ENCODE data around the gene GPR35.

GPR35 gene

GRCh38 chr2:240591226-240591625 is 34.1 kb upstream of the GPR35 start:
- Histone ChIP-seq H3K4me3 (ENCODE audit: low read depth, low read length, poor library complexity, severe bottlenecking) (no peak overlapping the region), H3K27me3 (ENCODE audit: insufficient read depth, low read length) (no peaks in the 10 kb centered on the region), H3K9me3 (ENCODE audit: low read length) (no peaks in the 10 kb centered on the region), H3K9ac (ENCODE audit: low read length) (no peak overlapping the region), H3K27ac (ENCODE audit: low read depth, low read length, poor library complexity, severe bottlenecking) (no peak overlapping the region), H2AFZ (ENCODE audit: low read length) (no peak overlapping the region), H3K4me2 (ENCODE audit: low read length) (no peak overlapping the region), H3K4me1 (ENCODE audit: insufficient read depth, low read length, severe bottlenecking) (peaks cover 17% of the 10 kb centered on the region), H3K9me2 (ENCODE audit: low read depth, low read length) (no peaks in the 10 kb centered on the region), H3K36me3 (ENCODE audit: insufficient read depth, low read length) (peaks cover 8% of the 10 kb centered on the region; the same call in 1 of the 2 replicates), H3F3A (ENCODE audit: insufficient read depth, low read length) (no peaks in the 10 kb centered on the region), H4K20me1 (ENCODE audit: insufficient read depth, low read length) (no peaks in the 10 kb centered on the region), H3K79me2 (ENCODE audit: insufficient read depth, low read length) (peaks cover 6% of the 10 kb centered on the region; the same call in 1 of the 2 replicates)
- TF ChIP-seq, protein P1, sequence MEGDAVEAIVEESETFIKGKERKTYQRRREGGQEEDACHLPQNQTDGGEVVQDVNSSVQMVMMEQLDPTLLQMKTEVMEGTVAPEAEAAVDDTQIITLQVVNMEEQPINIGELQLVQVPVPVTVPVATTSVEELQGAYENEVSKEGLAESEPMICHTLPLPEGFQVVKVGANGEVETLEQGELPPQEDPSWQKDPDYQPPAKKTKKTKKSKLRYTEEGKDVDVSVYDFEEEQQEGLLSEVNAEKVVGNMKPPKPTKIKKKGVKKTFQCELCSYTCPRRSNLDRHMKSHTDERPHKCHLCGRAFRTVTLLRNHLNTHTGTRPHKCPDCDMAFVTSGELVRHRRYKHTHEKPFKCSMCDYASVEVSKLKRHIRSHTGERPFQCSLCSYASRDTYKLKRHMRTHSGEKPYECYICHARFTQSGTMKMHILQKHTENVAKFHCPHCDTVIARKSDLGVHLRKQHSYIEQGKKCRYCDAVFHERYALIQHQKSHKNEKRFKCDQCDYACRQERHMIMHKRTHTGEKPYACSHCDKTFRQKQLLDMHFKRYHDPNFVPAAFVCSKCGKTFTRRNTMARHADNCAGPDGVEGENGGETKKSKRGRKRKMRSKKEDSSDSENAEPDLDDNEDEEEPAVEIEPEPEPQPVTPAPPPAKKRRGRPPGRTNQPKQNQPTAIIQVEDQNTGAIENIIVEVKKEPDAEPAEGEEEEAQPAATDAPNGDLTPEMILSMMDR (IDR thresholded peaks at IDR 0.05; ENCODE audit: low read length): no peak
- no peak for TF ChIP-seq EZH2 (IDR thresholded peaks at IDR 0.05; ENCODE audit: borderline replicate concordance, low read length)

GRCh38 chr2:240591784-240592183 is 33.5 kb upstream of the GPR35 start:
- no peak overlapping the region for H3K4me2 ChIP-seq (ENCODE audit: low read length)
- no peak overlapping the region for H3K4me3 ChIP-seq (ENCODE audit: low read depth, low read length, poor library complexity, severe bottlenecking)
- no peaks in the 10 kb centered on the region for H4K20me1 ChIP-seq (ENCODE audit: insufficient read depth, low read length)
- H3K27me3 ChIP-seq (ENCODE audit: insufficient read depth, low read length): no peaks in the 10 kb centered on the region
- no peaks in the 10 kb centered on the region for H3F3A ChIP-seq (ENCODE audit: insufficient read depth, low read length)
- H2AFZ ChIP-seq (ENCODE audit: low read length): no peak overlapping the region
- H3K27ac ChIP-seq (ENCODE audit: low read depth, low read length, poor library complexity, severe bottlenecking): no peak overlapping the region
- peaks cover 17% of the 10 kb centered on the region for H3K4me1 ChIP-seq (ENCODE audit: insufficient read depth, low read length, severe bottlenecking)
- H3K9me3 ChIP-seq (ENCODE audit: low read length): no peaks in the 10 kb centered on the region
- peaks cover 8% of the 10 kb centered on the region; the same call in 1 of the 2 replicates for H3K36me3 ChIP-seq (ENCODE audit: insufficient read depth, low read length)
- TF ChIP-seq, protein P1 (IDR thresholded peaks at IDR 0.05; ENCODE audit: low read length): no peak
- TF ChIP-seq EZH2 (IDR thresholded peaks at IDR 0.05; ENCODE audit: borderline replicate concordance, low read length): no peak
- H3K9me2 ChIP-seq (ENCODE audit: low read depth, low read length): no peaks in the 10 kb centered on the region
- H3K79me2 ChIP-seq (ENCODE audit: insufficient read depth, low read length): peaks cover 6% of the 10 kb centered on the region; the same call in 1 of the 2 replicates
- H3K9ac ChIP-seq (ENCODE audit: low read length): no peak overlapping the region

GRCh38 chr2:240593026-240593702 is 32.1 kb upstream of the GPR35 start:
- no peaks in the 10 kb centered on the region for H3F3A ChIP-seq (ENCODE audit: insufficient read depth, low read length)
- H3K79me2 ChIP-seq (ENCODE audit: insufficient read depth, low read length): no peaks in the 10 kb centered on the region

More at GRCh38 chr2:240593026-240593702, 32.1 kb upstream of the GPR35 start:
- no peak overlapping the region for H3K4me2 ChIP-seq (ENCODE audit: low read length)
- H3K9me2 ChIP-seq (ENCODE audit: low read depth, low read length): no peaks in the 10 kb centered on the region
- H3K36me3 ChIP-seq (ENCODE audit: insufficient read depth, low read length): peaks cover 13% of the 10 kb centered on the region
- H4K20me1 ChIP-seq (ENCODE audit: insufficient read depth, low read length): no peaks in the 10 kb centered on the region
- H3K9me3 ChIP-seq (ENCODE audit: low read length): no peaks in the 10 kb centered on the region
- TF ChIP-seq EZH2 (IDR thresholded peaks at IDR 0.05; ENCODE audit: borderline replicate concordance, low read length): no peak
- TF ChIP-seq, protein P1 (IDR thresholded peaks at IDR 0.05; ENCODE audit: low read length): no peak
- H3K27me3 ChIP-seq (ENCODE audit: insufficient read depth, low read length): no peaks in the 10 kb centered on the region
- no peak overlapping the region for H3K9ac ChIP-seq (ENCODE audit: low read length)
- H2AFZ ChIP-seq (ENCODE audit: low read length): no peak overlapping the region
- no peak overlapping the region for H3K4me3 ChIP-seq (ENCODE audit: low read depth, low read length, poor library complexity, severe bottlenecking)
- H3K4me1 ChIP-seq (ENCODE audit: insufficient read depth, low read length, severe bottlenecking): peaks cover 6% of the 10 kb centered on the region
- no peak overlapping the region for H3K27ac ChIP-seq (ENCODE audit: low read depth, low read length, poor library complexity, severe bottlenecking)
